Erythroblast (primary cell): ENCODE data around the gene AGAP1.

Experiments used
- GATA1 ChIP-seq: IDR thresholded peaks from 2 replicates; pipeline ENCODE4 v1.6.1; 2011; ENCODE audit warnings: low read depth, mild to moderate bottlenecking, control low read depth, low read length, moderate library complexity
- POLR2A ChIP-seq: IDR thresholded peaks from 2 replicates; pipeline ENCODE4 v1.6.1; 2011; ENCODE audit warnings: mild to moderate bottlenecking, low read length

DNA sequence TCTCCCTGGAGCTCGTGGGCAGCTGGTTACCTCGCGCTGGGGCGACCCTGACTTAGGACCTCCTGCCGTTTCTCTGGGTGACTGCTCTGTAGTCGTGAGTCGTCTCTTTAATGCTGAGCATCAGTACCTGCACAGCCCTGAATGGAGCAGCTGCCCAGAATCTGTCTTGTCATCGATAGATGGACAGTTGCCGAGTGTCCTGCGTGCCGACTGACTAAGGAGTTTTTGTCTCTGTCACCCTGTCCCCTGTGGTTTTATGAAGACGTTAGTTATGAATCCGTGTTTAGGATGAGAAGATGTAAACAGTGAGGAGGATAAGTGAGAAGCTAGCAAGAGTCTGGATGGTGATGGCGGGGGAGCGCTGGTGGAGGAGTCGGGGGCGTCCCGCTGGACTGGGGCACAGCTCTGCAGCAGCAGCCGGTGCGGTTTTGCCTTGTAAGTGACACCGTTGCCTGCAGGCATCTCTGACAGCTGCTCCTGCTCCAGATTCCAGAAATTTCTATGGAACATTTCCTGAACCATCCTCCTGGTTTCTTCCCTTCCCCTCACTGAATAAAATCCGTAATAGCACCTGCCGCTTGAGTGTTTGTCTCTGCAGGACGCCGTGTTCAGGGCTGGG is 13.3 kb downstream of the AGAP1 start:
- TF ChIP-seq POLR2A (no peak), GATA1 (no peak)
